OCI-LY1 (cell line): ENCODE results near the gene IFNGR1.

ENCODE experiments used
- H2AFZ ChIP-seq: fragments of 200-600 bp; sonication (generic), shearing (Covaris generic); 2 replicates; pipeline ENCODE4 v1.6.0; 2014; ENCODE audit warnings: antibody characterized with exemption, mild to moderate bottlenecking, low read length
- H3F3A ChIP-seq: fragments of 200-600 bp; sonication (generic), shearing (Covaris generic); 2 replicates; pipeline ENCODE4 v1.6.0; 2014; ENCODE audit warnings: mild to moderate bottlenecking, antibody characterized with exemption, low read length, moderate library complexity; ENCODE audit not compliant: insufficient read depth
- H3K27ac ChIP-seq: fragments of 200-600 bp; sonication (generic); 2 replicates; pipeline ENCODE4 v1.5.1; 2014; ENCODE audit warnings: low read length, mixed run types, mild to moderate bottlenecking, low read depth; ENCODE audit not compliant: poor library complexity, severe bottlenecking
- H3K27me3 ChIP-seq: fragments of 200-600 bp; sonication (generic); 2 replicates; pipeline ENCODE4 v1.6.0; 2014; ENCODE audit warnings: antibody characterized with exemption, mild to moderate bottlenecking, low read length, moderate library complexity; ENCODE audit not compliant: insufficient read depth
- H3K36me3 ChIP-seq: fragments of 200-600 bp; sonication (generic); 2 replicates; pipeline ENCODE4 v1.6.1; 2014; ENCODE audit warnings: mild to moderate bottlenecking, antibody characterized with exemption, low read length, moderate library complexity, mixed read lengths; ENCODE audit not compliant: insufficient read depth
- H3K4me1 ChIP-seq: fragments of 200-600 bp; sonication (generic); 2 replicates; pipeline ENCODE4 v1.5.1; 2014; ENCODE audit warnings: mild to moderate bottlenecking, low read length, moderate library complexity; ENCODE audit not compliant: insufficient read depth, severe bottlenecking
- H3K4me2 ChIP-seq: fragments of 200-600 bp; sonication (generic), shearing (Covaris generic); 2 replicates; pipeline ENCODE4 v1.6.1; 2014; ENCODE audit warnings: low read length
- H3K4me3 ChIP-seq: fragments of 200-600 bp; sonication (generic); 2 replicates; pipeline ENCODE4 v1.5.1; 2014; ENCODE audit warnings: low read length, low read depth, mild to moderate bottlenecking, mixed read lengths; ENCODE audit not compliant: poor library complexity, severe bottlenecking
- H3K79me2 ChIP-seq: fragments of 200-600 bp; shearing (Covaris generic); 2 replicates; pipeline ENCODE4 v1.6.1; 2016; ENCODE audit warnings: mixed run types, low read length, mixed read lengths; ENCODE audit not compliant: insufficient read depth
- H3K9ac ChIP-seq: fragments of 200-600 bp; sonication (generic), shearing (Covaris generic); 2 replicates; pipeline ENCODE4 v1.6.1; 2014; ENCODE audit warnings: mild to moderate bottlenecking, low read length, mixed read lengths
- H3K9me2 ChIP-seq: fragments of 200-600 bp; sonication (generic), shearing (Covaris generic); 2 replicates; pipeline ENCODE4 v1.6.1; 2014; ENCODE audit warnings: low read depth, mild to moderate bottlenecking, low read length, mixed read lengths
- H3K9me3 ChIP-seq: fragments of 200-600 bp; shearing (Covaris generic); 2 replicates; pipeline ENCODE4 v1.6.1; 2014; ENCODE audit warnings: low read length, mixed read lengths
- H4K20me1 ChIP-seq: fragments of 200-600 bp; sonication (generic), shearing (Covaris generic); 2 replicates; pipeline ENCODE4 v1.6.0; 2016; ENCODE audit warnings: mild to moderate bottlenecking, low read length; ENCODE audit not compliant: insufficient read depth
- EZH2 ChIP-seq: fragments of 200-600 bp; sonication (generic), shearing (Covaris generic); IDR thresholded peaks from 2 replicates; pipeline ENCODE4 v1.8.0; 2017; ENCODE audit warnings: borderline replicate concordance, mixed run types, mild to moderate bottlenecking, antibody characterized with exemption, low read length, moderate library complexity, mixed read lengths
- TF ChIP-seq, protein P1 (sequence below): fragments of 200-600 bp; sonication (generic), shearing (Covaris generic); IDR thresholded peaks from 2 replicates; pipeline ENCODE4 v1.5.1; 2017; ENCODE audit warnings: mild to moderate bottlenecking, antibody characterized with exemption, low read length, moderate library complexity, mixed read lengths

The IFNGR1 gene

DNA sequence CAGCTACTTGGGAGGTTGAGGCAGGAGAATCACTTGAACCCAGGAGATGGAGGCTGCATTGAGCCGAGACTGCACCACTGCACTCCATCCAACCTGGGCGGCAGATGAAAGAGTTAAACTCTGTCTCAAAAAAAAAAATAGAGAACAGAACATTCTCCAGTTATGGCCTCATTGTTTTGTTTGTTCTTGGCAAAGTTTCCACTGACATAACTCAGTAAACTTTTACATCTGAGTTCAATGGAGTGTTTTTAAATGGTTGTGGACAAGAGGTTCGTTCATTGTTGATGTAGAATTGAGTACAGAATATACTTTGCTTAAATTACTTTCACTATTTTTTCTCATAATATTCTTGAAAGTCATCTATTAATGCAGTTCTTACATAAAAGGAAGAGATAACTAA is 42.2 kb upstream of the IFNGR1 start:
- Histone ChIP-seq H3F3A (0 out of 2 replicates have a peak, but pooled peaks cover 2% of the 10 kb centered on the region), H3K27me3 (no peaks in the 10 kb centered on the region), H3K79me2 (no peaks in the 10 kb centered on the region), H4K20me1 (no peaks in the 10 kb centered on the region), H3K4me2 (no peak overlapping the region), H3K9me3 (no peaks in the 10 kb centered on the region), H3K9me2 (no peaks in the 10 kb centered on the region), H3K27ac (no peak overlapping the region), H2AFZ (no peak overlapping the region), H3K36me3 (no peaks in the 10 kb centered on the region), H3K9ac (no peak overlapping the region), H3K4me3 (no peak overlapping the region), H3K4me1 (no peaks in the 10 kb centered on the region)
- TF ChIP-seq, protein P1, sequence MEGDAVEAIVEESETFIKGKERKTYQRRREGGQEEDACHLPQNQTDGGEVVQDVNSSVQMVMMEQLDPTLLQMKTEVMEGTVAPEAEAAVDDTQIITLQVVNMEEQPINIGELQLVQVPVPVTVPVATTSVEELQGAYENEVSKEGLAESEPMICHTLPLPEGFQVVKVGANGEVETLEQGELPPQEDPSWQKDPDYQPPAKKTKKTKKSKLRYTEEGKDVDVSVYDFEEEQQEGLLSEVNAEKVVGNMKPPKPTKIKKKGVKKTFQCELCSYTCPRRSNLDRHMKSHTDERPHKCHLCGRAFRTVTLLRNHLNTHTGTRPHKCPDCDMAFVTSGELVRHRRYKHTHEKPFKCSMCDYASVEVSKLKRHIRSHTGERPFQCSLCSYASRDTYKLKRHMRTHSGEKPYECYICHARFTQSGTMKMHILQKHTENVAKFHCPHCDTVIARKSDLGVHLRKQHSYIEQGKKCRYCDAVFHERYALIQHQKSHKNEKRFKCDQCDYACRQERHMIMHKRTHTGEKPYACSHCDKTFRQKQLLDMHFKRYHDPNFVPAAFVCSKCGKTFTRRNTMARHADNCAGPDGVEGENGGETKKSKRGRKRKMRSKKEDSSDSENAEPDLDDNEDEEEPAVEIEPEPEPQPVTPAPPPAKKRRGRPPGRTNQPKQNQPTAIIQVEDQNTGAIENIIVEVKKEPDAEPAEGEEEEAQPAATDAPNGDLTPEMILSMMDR, result no peak
- no peak for TF ChIP-seq EZH2

DNA sequence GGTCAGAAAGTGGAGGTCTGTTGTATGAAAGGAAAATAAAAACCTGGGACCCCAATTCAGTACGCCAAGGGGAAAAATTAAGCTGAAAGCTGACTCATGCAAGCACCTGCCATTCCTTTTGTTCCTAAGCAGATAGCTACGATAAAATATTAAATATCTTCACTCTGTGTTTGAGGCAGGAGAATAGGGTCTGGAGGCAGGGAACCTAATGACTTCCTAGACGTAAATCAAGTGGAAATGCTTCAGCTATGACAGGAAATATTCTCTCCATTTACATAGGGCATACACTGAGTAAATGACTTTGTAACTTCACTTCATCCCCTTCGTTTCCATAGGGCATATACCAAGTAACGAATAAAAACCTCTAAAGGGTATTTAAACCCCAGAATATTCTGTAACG is 41.0 kb upstream of the IFNGR1 start:
- H3K27ac ChIP-seq, result no peak overlapping the region

DNA sequence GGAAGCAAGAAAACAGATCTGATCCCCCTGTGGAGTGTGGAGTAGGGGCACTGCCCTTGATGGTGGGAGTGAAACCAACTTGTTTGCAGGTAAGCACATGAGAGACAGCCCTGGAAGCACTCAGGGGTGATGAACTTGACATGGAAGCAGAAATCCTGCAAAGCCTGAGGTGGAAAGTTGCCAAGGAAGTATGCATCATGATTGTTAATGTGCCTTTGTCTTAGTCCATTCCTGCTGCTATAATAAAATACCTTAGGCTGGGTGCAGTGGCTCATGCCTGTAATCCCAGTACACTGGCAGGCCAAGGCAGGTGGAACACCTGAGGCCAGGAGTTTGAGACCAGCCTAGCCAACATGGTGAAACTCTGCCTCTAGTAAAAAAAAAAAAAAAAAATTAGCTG is 40.2 kb upstream of the IFNGR1 start:
- Histone ChIP-seq H3F3A (0 out of 2 replicates have a peak, but pooled peaks cover 2% of the 10 kb centered on the region), H3K27ac (no peak overlapping the region), H3K79me2 (no peaks in the 10 kb centered on the region), H3K9me2 (no peaks in the 10 kb centered on the region), H3K27me3 (no peaks in the 10 kb centered on the region), H2AFZ (no peak overlapping the region), H3K4me1 (no peaks in the 10 kb centered on the region), H3K9ac (no peak overlapping the region), H3K9me3 (no peaks in the 10 kb centered on the region), H3K4me2 (no peak overlapping the region), H4K20me1 (no peaks in the 10 kb centered on the region), H3K4me3 (no peak overlapping the region), H3K36me3 (no peaks in the 10 kb centered on the region)
- TF ChIP-seq EZH2, result no peak
- TF ChIP-seq, protein P1, result no peak

More for the DNA sequence above, 41.0 kb upstream of the IFNGR1 start:
- H3F3A ChIP-seq, result 0 out of 2 replicates have a peak, but pooled peaks cover 2% of the 10 kb centered on the region
- no peak overlapping the region for H3K4me3 ChIP-seq
- no peaks in the 10 kb centered on the region for H4K20me1 ChIP-seq
- no peaks in the 10 kb centered on the region for H3K9me3 ChIP-seq
- no peaks in the 10 kb centered on the region for H3K79me2 ChIP-seq
- no peak overlapping the region for H2AFZ ChIP-seq
- H3K9ac ChIP-seq, result no peak overlapping the region
- no peaks in the 10 kb centered on the region for H3K9me2 ChIP-seq
- TF ChIP-seq EZH2, result no peak
- TF ChIP-seq, protein P1, result no peak
- H3K4me2 ChIP-seq, result no peak overlapping the region
- no peaks in the 10 kb centered on the region for H3K27me3 ChIP-seq
- no peaks in the 10 kb centered on the region for H3K36me3 ChIP-seq
- H3K4me1 ChIP-seq, result no peaks in the 10 kb centered on the region
